Activated naive CD4-positive, alpha-beta T cell treated with anti-CD3 and anti-CD28 coated beads, Interleukin-2, amount 10 ng/mL, durations not matched to agents 7 days and 5 days (primary cell): ENCODE results near the gene CDH8.

Experiments used
- CTCF ChIA-PET: fragments of 350-600 bp; sonication (Branson Sonifier 250); formaldehyde crosslinking; loops from one replicate; lab custom pipeline; 2021; ENCODE audit warnings: antibody characterized with exemption; lab: Charles Lee
- DNase-seq: peaks from one replicate; pipeline ENCODE4 v3.0.0-alpha.2; 2020
- H3K27ac Mint-ChIP-seq: one replicate; pipeline ENCODE4 v1.8.0; 2021; ENCODE audit warnings: mild to moderate bottlenecking, moderate library complexity, mixed read lengths
- H3K27me3 Mint-ChIP-seq: one replicate; pipeline ENCODE4 v1.8.0; 2021; ENCODE audit warnings: mild to moderate bottlenecking, mixed read lengths
- H3K36me3 Mint-ChIP-seq: one replicate; pipeline ENCODE4 v1.8.0; 2021; ENCODE audit warnings: mixed read lengths
- H3K4me1 Mint-ChIP-seq: one replicate; pipeline ENCODE4 v1.8.0; 2021; ENCODE audit warnings: mixed read lengths
- H3K4me3 Mint-ChIP-seq: one replicate; pipeline ENCODE4 v1.8.0; 2021; ENCODE audit warnings: mild to moderate bottlenecking, moderate library complexity, mixed read lengths
- H3K9me3 Mint-ChIP-seq: one replicate; pipeline ENCODE4 v1.8.0; 2021; ENCODE audit warnings: mixed read lengths

Gene CDH8

GRCh38 chr16:61887903-61888302 is 148.3 kb downstream of the CDH8 start:
- CTCF ChIA-PET, result no interaction called here
- Mint-ChIP-seq H3K27me3 (no peaks in the 10 kb centered on the region), H3K36me3 (no peaks in the 10 kb centered on the region), H3K9me3 (peaks cover 4% of the 10 kb centered on the region), H3K4me1 (no peaks in the 10 kb centered on the region), H3K4me3 (no peak overlapping the region), H3K27ac (no peak overlapping the region)
- DNase-seq, result no peak

GRCh38 chr16:61885343-61885742 is 150.9 kb downstream of the CDH8 start:
- CTCF ChIA-PET, result no interaction called here
- Mint-ChIP-seq H3K9me3 (peaks cover 6% of the 10 kb centered on the region), H3K4me1 (no peaks in the 10 kb centered on the region), H3K27ac (no peak overlapping the region), H3K27me3 (no peaks in the 10 kb centered on the region), H3K36me3 (no peaks in the 10 kb centered on the region), H3K4me3 (no peak overlapping the region)
- no peak for DNase-seq

- DNase-seq, result no peak
These were observed 156.9 kb downstream of the CDH8 start for GRCh38 chr16:61879306-61879705.

GRCh38 chr16:61877436-61877835 is 158.8 kb downstream of the CDH8 start:
- Mint-ChIP-seq H3K27ac (no peak overlapping the region), H3K4me1 (no peaks in the 10 kb centered on the region), H3K9me3 (peaks cover 15% of the 10 kb centered on the region), H3K4me3 (no peak overlapping the region), H3K36me3 (no peaks in the 10 kb centered on the region), H3K27me3 (no peaks in the 10 kb centered on the region)
- CTCF ChIA-PET, result no interaction called here
- no peak for DNase-seq

More at GRCh38 chr16:61879306-61879705, 156.9 kb downstream of the CDH8 start:
- H3K4me1 Mint-ChIP-seq, result no peaks in the 10 kb centered on the region
- peaks cover 15% of the 10 kb centered on the region for H3K9me3 Mint-ChIP-seq
- H3K27ac Mint-ChIP-seq, result no peak overlapping the region
- no peaks in the 10 kb centered on the region for H3K36me3 Mint-ChIP-seq
- H3K4me3 Mint-ChIP-seq, result no peak overlapping the region
- CTCF ChIA-PET, result no interaction called here
- H3K27me3 Mint-ChIP-seq, result no peaks in the 10 kb centered on the region

- DNase-seq, result no peak
- no peak overlapping the region for H3K4me3 Mint-ChIP-seq
- H3K36me3 Mint-ChIP-seq, result no peaks in the 10 kb centered on the region
- no peaks in the 10 kb centered on the region for H3K4me1 Mint-ChIP-seq
- peaks cover 10% of the 10 kb centered on the region for H3K9me3 Mint-ChIP-seq
- no peak overlapping the region for H3K27ac Mint-ChIP-seq
- H3K27me3 Mint-ChIP-seq, result no peaks in the 10 kb centered on the region
- CTCF ChIA-PET, result no interaction called here
These were observed 163.5 kb downstream of the CDH8 start for GRCh38 chr16:61872778-61873119.

GRCh38 chr16:61871837-61872777 is 164.1 kb downstream of the CDH8 start:
- Mint-ChIP-seq H3K9me3 (peaks cover 7% of the 10 kb centered on the region), H3K27ac (no peak overlapping the region), H3K4me3 (no peak overlapping the region), H3K27me3 (no peaks in the 10 kb centered on the region), H3K4me1 (no peaks in the 10 kb centered on the region), H3K36me3 (no peaks in the 10 kb centered on the region)
- CTCF ChIA-PET, result no interaction called here
- DNase-seq, result no peak

- CTCF ChIA-PET, result no interaction called here
These were observed 173.8 kb downstream of the CDH8 start for GRCh38 chr16:61862221-61863155.

GRCh38 chr16:61858988-61859387 is 177.2 kb downstream of the CDH8 start:
- no peaks in the 10 kb centered on the region for H3K27me3 Mint-ChIP-seq
- CTCF ChIA-PET, result no interaction called here
- H3K9me3 Mint-ChIP-seq, result peaks cover 22% of the 10 kb centered on the region
- H3K4me3 Mint-ChIP-seq, result no peak overlapping the region
- no peaks in the 10 kb centered on the region for H3K4me1 Mint-ChIP-seq
- no peaks in the 10 kb centered on the region for H3K36me3 Mint-ChIP-seq
- H3K27ac Mint-ChIP-seq, result no peak overlapping the region
- DNase-seq, result no peak

More at GRCh38 chr16:61862221-61863155, 173.8 kb downstream of the CDH8 start:
- H3K4me1 Mint-ChIP-seq, result no peaks in the 10 kb centered on the region
- no peaks in the 10 kb centered on the region for H3K27me3 Mint-ChIP-seq
- no peak overlapping the region for H3K27ac Mint-ChIP-seq
- H3K36me3 Mint-ChIP-seq, result no peaks in the 10 kb centered on the region
- no peak overlapping the region for H3K4me3 Mint-ChIP-seq
- no peak for DNase-seq
- H3K9me3 Mint-ChIP-seq, result peaks cover 19% of the 10 kb centered on the region

GRCh38 chr16:61842666-61843065 is 193.6 kb downstream of the CDH8 start:
- CTCF ChIA-PET, result no interaction called here
- no peaks in the 10 kb centered on the region for H3K36me3 Mint-ChIP-seq
- DNase-seq, result no peak
- no peak overlapping the region for H3K4me3 Mint-ChIP-seq
- no peaks in the 10 kb centered on the region for H3K27me3 Mint-ChIP-seq
- peaks cover 4% of the 10 kb centered on the region for H3K9me3 Mint-ChIP-seq
- H3K27ac Mint-ChIP-seq, result no peak overlapping the region
- H3K4me1 Mint-ChIP-seq, result no peaks in the 10 kb centered on the region

GRCh38 chr16:61836804-61837393 is 199.3 kb downstream of the CDH8 start:
- Mint-ChIP-seq H3K4me3 (no peak overlapping the region), H3K27me3 (no peaks in the 10 kb centered on the region), H3K9me3 (peaks cover 8% of the 10 kb centered on the region), H3K4me1 (no peaks in the 10 kb centered on the region), H3K36me3 (no peaks in the 10 kb centered on the region), H3K27ac (no peak overlapping the region)
- CTCF ChIA-PET, result no interaction called here
- no peak for DNase-seq

- CTCF ChIA-PET, result no interaction called here
- Mint-ChIP-seq H3K9me3 (peaks cover 10% of the 10 kb centered on the region), H3K36me3 (no peaks in the 10 kb centered on the region), H3K4me3 (no peak overlapping the region), H3K27me3 (no peaks in the 10 kb centered on the region), H3K27ac (no peak overlapping the region), H3K4me1 (no peaks in the 10 kb centered on the region)
- no peak for DNase-seq
These were observed 202.2 kb downstream of the CDH8 start for GRCh38 chr16:61834082-61834481.

- no peaks in the 10 kb centered on the region for H3K27me3 Mint-ChIP-seq
- H3K4me3 Mint-ChIP-seq, result no peak overlapping the region
- H3K36me3 Mint-ChIP-seq, result no peaks in the 10 kb centered on the region
- CTCF ChIA-PET, result no interaction called here
- no peak for DNase-seq
- H3K4me1 Mint-ChIP-seq, result no peaks in the 10 kb centered on the region
- peaks cover 10% of the 10 kb centered on the region for H3K9me3 Mint-ChIP-seq
- no peak overlapping the region for H3K27ac Mint-ChIP-seq
These were observed 204.8 kb downstream of the CDH8 start for GRCh38 chr16:61831351-61831917.

GRCh38 chr16:61829631-61830030 is 206.6 kb downstream of the CDH8 start:
- CTCF ChIA-PET, result no interaction called here
- Mint-ChIP-seq H3K27me3 (no peaks in the 10 kb centered on the region), H3K4me1 (no peaks in the 10 kb centered on the region), H3K27ac (no peak overlapping the region), H3K9me3 (peaks cover 10% of the 10 kb centered on the region), H3K36me3 (no peaks in the 10 kb centered on the region), H3K4me3 (no peak overlapping the region)
- no peak for DNase-seq

GRCh38 chr16:61823326-61823725 is 212.9 kb downstream of the CDH8 start:
- Mint-ChIP-seq H3K36me3 (no peaks in the 10 kb centered on the region), H3K27ac (no peak overlapping the region), H3K4me1 (no peaks in the 10 kb centered on the region), H3K4me3 (no peak overlapping the region), H3K9me3 (peaks cover 14% of the 10 kb centered on the region), H3K27me3 (no peaks in the 10 kb centered on the region)
- CTCF ChIA-PET, result no interaction called here
- no peak for DNase-seq
